Measurements from ENCODE around the gene IQCN.
A peak's percentile ranks its signal among the peaks of the same experiment; 100 is the strongest.

Gene IQCN

DNA sequence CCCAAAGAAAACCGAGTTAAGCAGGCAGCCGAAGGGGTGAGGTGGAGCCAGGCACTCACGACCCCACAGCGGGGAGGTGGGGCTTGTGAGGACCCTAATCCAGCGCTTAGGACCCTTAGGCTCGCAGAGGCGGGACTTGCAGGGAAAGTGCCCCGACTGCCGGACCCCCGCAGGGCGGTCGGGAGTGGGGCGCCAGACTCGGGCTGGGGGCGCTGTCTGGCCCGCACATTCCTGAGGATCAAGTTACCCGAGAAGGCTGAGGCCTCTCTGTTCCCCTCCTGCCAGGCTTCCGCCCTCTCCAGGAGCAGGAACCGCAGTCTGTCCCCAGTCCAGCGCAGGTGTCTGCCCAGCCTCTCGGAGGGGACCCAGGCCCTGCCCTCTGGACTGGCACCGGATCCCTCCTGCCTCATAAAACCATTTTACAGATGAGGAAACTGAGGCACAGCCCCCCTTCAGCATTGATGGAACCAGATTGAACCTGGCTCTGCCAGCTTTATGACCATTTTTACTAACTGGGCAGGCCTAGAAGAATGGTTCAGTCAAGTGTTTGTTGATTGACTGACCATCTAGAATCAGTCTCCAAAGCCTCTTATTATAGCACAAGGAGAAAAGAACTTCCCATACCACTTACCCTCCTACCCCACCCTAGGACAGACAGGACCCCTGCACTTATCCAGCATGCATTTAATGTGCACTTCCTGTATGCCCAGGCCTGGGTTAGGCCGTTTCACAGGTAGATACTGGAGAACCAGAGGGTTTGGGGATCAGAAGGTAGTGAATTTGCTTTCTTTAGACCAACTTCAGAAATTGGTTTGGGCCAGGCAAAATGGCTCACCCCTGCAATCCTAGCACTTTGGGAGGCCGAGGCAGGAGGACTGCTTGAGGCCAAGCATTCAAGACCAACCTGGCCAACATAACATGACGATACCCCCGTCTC is 13.9 kb upstream of the IQCN start:
- Histone ChIP-seq H3K27me3 (ENCODE audit: insufficient read depth, low read length) (no peaks in the 10 kb centered on the region), H2AFZ (ENCODE audit: low read depth, low read length) (no peak overlapping the region), H3K9me3 (ENCODE audit: low read length) (no peaks in the 10 kb centered on the region), H3K36me3 (ENCODE audit: insufficient read depth, low read length) (no peaks in the 10 kb centered on the region), H3K4me3 (ENCODE audit: low read length) (no peak overlapping the region), H3K4me1 (ENCODE audit: insufficient read depth, low read length) (peaks cover 24% of the 10 kb centered on the region)

GRCh38 chr19:18286973-18287635 is 12.9 kb upstream of the IQCN start:
- Histone ChIP-seq H3K27me3 (ENCODE audit: insufficient read depth, low read length) (no peaks in the 10 kb centered on the region), H3K36me3 (ENCODE audit: insufficient read depth, low read length) (no peaks in the 10 kb centered on the region), H3K4me1 (ENCODE audit: insufficient read depth, low read length) (peaks cover 25% of the 10 kb centered on the region), H3K9me3 (ENCODE audit: low read length) (no peaks in the 10 kb centered on the region), H2AFZ (ENCODE audit: low read depth, low read length) (no peak overlapping the region), H3K4me3 (ENCODE audit: low read length) (no peak overlapping the region)

- H2AFZ ChIP-seq (ENCODE audit: low read depth, low read length), result no peak overlapping the region
- H3K4me3 ChIP-seq (ENCODE audit: low read length), result no peak overlapping the region
- no peaks in the 10 kb centered on the region for H3K36me3 ChIP-seq (ENCODE audit: insufficient read depth, low read length)
- no peaks in the 10 kb centered on the region for H3K27me3 ChIP-seq (ENCODE audit: insufficient read depth, low read length)
- peaks cover 21% of the 10 kb centered on the region for H3K4me1 ChIP-seq (ENCODE audit: insufficient read depth, low read length)
- no peaks in the 10 kb centered on the region for H3K9me3 ChIP-seq (ENCODE audit: low read length)
Measured at GRCh38 chr19:18284712-18285360, 10.6 kb upstream of the IQCN start.

DNA sequence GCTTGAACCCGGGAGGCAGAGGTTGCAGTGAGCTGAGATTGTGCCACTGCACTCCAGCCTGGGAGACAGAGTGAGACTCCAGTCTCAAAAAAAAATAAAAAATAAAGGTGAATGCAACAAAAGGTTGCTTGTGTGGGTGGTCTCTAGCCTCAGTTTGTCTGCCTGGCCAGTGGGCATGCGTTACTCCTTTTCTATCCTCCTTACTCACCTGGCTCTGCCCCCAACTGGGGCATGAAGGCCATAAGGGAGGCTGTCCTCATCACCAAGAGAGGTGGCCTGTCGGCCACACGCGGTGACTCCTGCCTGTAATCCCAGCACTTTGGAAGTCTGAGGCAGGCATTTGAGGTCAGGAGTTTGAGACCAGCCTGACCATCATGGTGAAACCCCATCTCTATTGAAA is 9.1 kb upstream of the IQCN start:
- Histone ChIP-seq H2AFZ (ENCODE audit: low read depth, low read length) (no peak overlapping the region), H3K27me3 (ENCODE audit: insufficient read depth, low read length) (no peaks in the 10 kb centered on the region), H3K36me3 (ENCODE audit: insufficient read depth, low read length) (peaks cover 9% of the 10 kb centered on the region), H3K4me3 (ENCODE audit: low read length) (no peak overlapping the region), H3K4me1 (ENCODE audit: insufficient read depth, low read length) (peaks cover 28% of the 10 kb centered on the region), H3K9me3 (ENCODE audit: low read length) (no peaks in the 10 kb centered on the region)

GRCh38 chr19:18282788-18283141 is 8.5 kb upstream of the IQCN start:
- H2AFZ ChIP-seq (ENCODE audit: low read depth, low read length), result no peak overlapping the region
- H3K9me3 ChIP-seq (ENCODE audit: low read length), result no peaks in the 10 kb centered on the region
- H3K4me3 ChIP-seq (ENCODE audit: low read length), result peak overlapping the region; percentile 73
- peaks cover 24% of the 10 kb centered on the region for H3K4me1 ChIP-seq (ENCODE audit: insufficient read depth, low read length)
- H3K36me3 ChIP-seq (ENCODE audit: insufficient read depth, low read length), result peaks cover 13% of the 10 kb centered on the region
- H3K27me3 ChIP-seq (ENCODE audit: insufficient read depth, low read length), result no peaks in the 10 kb centered on the region

DNA sequence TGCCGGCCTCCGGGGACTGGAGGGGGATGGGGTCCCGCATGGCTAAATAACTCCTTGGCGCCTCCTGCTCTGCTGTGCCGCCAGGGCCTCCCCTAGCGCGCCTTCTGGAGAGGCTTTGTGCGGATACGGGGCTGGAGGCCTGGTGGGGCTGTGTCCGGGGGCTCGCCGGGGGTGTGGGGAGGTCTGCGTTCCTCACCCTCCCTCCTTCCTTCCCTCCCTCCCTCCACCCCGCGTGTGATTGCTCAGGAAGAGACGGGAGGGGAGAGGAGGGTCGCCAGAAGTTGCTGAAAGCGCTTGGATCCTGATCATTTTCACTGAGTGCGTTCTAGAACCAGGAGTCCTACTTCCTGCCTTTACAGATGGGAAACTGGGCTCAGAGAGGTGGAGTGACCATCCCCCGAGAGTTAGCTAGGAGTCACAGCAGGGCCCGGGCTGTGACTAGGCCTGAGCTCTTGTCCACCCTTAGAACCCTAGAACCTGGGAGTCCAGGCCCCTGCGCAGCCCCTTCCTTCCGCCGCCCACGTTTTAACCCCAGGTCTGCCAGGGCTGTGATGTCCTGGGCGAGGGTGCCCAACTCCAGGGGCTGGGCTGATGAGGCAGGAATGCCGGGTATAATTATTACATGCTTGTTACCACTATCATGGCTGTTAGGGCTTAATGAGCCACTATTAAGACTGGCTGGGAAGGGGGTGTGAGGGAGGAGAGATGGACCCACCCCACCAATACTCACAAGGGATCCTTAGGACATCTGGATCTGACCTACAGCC is 8.0 kb upstream of the IQCN start:
- Histone ChIP-seq H2AFZ (ENCODE audit: low read depth, low read length) (no peak overlapping the region), H3K36me3 (ENCODE audit: insufficient read depth, low read length) (peaks cover 15% of the 10 kb centered on the region), H3K27me3 (ENCODE audit: insufficient read depth, low read length) (no peaks in the 10 kb centered on the region), H3K4me3 (ENCODE audit: low read length) (peak overlapping the region; percentile 73), H3K4me1 (ENCODE audit: insufficient read depth, low read length) (peaks cover 23% of the 10 kb centered on the region), H3K9me3 (ENCODE audit: low read length) (no peaks in the 10 kb centered on the region)

DNA sequence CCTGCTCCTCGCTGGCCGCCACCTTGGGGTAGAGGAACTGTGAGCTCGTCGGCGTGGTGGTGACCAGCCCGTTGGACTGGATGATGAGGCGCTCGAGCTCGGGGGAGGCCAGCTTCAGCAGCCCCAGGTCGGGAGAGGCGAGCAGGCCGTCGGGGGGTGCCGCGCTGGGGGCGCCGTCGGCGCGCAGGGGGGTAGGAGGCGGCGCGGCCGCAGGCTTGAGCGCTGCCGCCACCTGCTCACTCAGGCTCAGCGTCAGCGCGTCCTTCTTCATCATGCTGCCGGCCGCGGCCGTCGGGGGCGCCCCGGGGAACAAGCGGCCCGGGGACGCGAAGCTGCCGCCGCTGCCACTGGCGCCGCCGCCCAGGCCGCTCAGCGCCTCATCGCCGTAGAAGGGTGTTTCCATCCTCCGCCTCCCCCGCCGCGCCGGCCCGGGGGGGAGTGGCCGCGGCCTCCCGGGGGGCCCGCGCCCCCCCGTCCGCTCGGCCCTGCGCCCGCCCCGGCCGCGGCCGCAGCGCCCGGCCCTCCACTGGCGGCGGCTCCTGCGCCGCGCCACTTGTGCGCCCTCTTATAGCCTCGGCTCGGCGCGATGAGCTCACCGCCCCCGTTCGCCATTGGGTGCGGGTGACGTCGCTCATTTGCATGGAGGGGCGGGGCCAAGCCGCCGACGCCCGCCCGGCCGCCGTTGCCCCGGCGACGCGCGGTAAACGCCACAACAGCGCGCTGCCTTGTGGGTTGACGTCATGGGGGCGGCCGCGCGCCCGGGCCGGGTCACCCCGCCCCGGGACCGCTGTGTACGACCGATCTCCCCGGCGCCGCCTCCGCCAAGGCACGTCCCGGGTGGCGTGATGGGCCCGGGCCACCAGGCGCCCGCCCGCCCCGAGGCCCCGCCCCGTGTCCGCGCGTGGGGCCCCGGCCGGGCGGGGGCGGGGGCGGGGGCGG is 7.1 kb upstream of the IQCN start, which contains the start of gene JUND:
TSS of gene JUND (minus strand) at position 541 of the 939 bp plus-strand sequence. CDS start at position 403, 138 bp downstream.
- Histone ChIP-seq H3K9me3 (ENCODE audit: low read length) (no peaks in the 10 kb centered on the region), H3K36me3 (ENCODE audit: insufficient read depth, low read length) (peaks cover 15% of the 10 kb centered on the region), H3K4me1 (ENCODE audit: insufficient read depth, low read length) (peaks cover 23% of the 10 kb centered on the region), H3K27me3 (ENCODE audit: insufficient read depth, low read length) (no peaks in the 10 kb centered on the region), H3K4me3 (ENCODE audit: low read length) (peak within 1 kb of the TSS; percentile 88), H2AFZ (ENCODE audit: low read depth, low read length) (no peak within 1 kb of the TSS)

- Histone ChIP-seq H3K4me3 (ENCODE audit: low read length) (peak overlapping the region; percentile 88), H3K4me1 (ENCODE audit: insufficient read depth, low read length) (peaks cover 23% of the 10 kb centered on the region), H3K36me3 (ENCODE audit: insufficient read depth, low read length) (peaks cover 15% of the 10 kb centered on the region), H3K27me3 (ENCODE audit: insufficient read depth, low read length) (no peaks in the 10 kb centered on the region), H3K9me3 (ENCODE audit: low read length) (no peaks in the 10 kb centered on the region), H2AFZ (ENCODE audit: low read depth, low read length) (no peak overlapping the region)
Measured at GRCh38 chr19:18280247-18281081, 6.2 kb upstream of the IQCN start.

DNA sequence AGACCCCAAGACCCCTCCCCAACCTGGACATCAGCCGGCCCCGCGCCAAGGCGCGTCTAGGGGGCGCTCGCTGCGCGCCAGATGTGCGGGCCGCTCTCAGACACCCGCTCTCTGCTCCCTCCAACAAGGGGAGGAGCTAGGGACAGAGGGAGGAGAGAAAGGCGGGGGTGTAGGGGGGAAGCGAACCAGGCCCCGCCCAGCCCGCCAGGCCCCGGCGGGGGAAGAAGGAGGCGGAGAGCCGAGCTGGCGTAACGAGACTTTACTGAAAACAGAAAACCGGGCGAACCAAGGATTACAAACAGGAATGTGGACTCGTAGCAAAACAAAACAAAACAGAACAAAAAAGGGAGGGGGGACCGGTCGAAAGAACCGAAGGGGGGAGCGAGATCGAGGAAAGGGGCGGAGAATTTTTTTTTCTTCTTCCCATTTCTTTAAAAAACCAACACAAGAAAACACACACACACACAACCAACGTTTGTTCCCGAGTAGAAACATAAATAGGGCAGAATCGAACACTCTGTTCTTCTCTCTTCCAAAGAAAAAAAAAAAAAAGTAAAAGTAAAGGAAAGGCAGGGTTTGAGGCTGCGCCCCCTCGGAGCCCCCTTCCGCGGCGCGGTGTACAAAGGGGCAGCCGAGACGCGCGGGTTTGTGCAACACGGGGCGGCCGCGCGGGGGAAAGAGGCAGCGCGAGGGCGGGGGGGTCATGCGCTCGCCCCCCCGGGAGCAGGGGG is 5.4 kb upstream of the IQCN start:
- peak overlapping the region; percentile 88 for H3K4me3 ChIP-seq (ENCODE audit: low read length)
- no peak overlapping the region for H2AFZ ChIP-seq (ENCODE audit: low read depth, low read length)
- no peaks in the 10 kb centered on the region for H3K27me3 ChIP-seq (ENCODE audit: insufficient read depth, low read length)
- H3K36me3 ChIP-seq (ENCODE audit: insufficient read depth, low read length), result peaks cover 15% of the 10 kb centered on the region
- no peaks in the 10 kb centered on the region for H3K9me3 ChIP-seq (ENCODE audit: low read length)
- H3K4me1 ChIP-seq (ENCODE audit: insufficient read depth, low read length), result peaks cover 18% of the 10 kb centered on the region

DNA sequence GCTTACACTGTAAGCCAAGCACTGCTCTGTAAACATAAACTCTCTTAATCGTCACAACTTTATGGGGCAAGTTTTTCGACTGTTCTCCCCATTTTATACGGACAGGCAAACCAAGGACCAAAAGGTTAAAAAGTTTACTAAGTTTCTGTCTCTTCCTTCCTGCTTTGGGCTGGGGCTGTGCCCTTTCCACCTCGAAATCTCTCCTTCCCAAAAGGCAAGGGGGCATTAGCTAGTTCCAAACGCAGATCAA is 4.9 kb upstream of the IQCN start:
- Histone ChIP-seq H3K36me3 (ENCODE audit: insufficient read depth, low read length) (peaks cover 15% of the 10 kb centered on the region), H3K9me3 (ENCODE audit: low read length) (no peaks in the 10 kb centered on the region), H2AFZ (ENCODE audit: low read depth, low read length) (no peak overlapping the region)

More for the DNA sequence above, 4.9 kb upstream of the IQCN start:
- H3K4me3 ChIP-seq (ENCODE audit: low read length), result peak overlapping the region; percentile 88
- peaks cover 16% of the 10 kb centered on the region for H3K4me1 ChIP-seq (ENCODE audit: insufficient read depth, low read length)
- H3K27me3 ChIP-seq (ENCODE audit: insufficient read depth, low read length), result no peaks in the 10 kb centered on the region
